HG03571 (cell line): ENCODE data around the gene RHBDF2.

Experiments used
- ATAC-seq: cut with Tn5 transposase; IDR thresholded peaks from one replicate; pipeline ENCODE4 v1.9.1; 2021; ENCODE audit not compliant: unreplicated experiment

RHBDF2 gene

DNA sequence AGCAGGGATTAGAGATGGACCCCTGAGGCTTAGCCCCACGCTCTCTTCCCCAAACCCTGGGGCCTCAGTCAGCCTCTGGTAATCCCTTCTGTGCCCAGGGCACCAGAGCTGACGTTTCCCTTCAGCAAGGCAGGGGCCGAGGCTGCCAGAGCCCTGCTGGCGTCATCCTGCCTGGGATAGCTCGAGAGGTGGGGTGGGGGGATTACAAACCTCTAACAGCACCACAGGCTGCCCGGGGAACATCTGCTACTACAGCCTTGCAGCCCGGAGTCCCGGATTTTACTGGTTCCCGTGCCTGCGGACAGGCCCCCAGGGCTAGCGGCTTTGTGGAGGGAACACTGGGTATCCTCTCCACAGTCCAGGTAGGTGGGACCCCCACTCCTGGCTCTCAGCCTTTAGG lies 33.9 kb downstream of the RHBDF2 start, which contains the start of gene AANAT:
Gene AANAT, plus strand, starts transcription at position 238 of the 400 bp plus-strand sequence. CDS start 1,144 bp downstream, outside the sequence.
- ATAC-seq, result no peak

- ATAC-seq, result no peak
Measured at GRCh38 chr17:76466775-76467130, 34.5 kb downstream of the RHBDF2 start.

- no peak for ATAC-seq
Measured at GRCh38 chr17:76462556-76463290, 38.5 kb downstream of the RHBDF2 start.

DNA sequence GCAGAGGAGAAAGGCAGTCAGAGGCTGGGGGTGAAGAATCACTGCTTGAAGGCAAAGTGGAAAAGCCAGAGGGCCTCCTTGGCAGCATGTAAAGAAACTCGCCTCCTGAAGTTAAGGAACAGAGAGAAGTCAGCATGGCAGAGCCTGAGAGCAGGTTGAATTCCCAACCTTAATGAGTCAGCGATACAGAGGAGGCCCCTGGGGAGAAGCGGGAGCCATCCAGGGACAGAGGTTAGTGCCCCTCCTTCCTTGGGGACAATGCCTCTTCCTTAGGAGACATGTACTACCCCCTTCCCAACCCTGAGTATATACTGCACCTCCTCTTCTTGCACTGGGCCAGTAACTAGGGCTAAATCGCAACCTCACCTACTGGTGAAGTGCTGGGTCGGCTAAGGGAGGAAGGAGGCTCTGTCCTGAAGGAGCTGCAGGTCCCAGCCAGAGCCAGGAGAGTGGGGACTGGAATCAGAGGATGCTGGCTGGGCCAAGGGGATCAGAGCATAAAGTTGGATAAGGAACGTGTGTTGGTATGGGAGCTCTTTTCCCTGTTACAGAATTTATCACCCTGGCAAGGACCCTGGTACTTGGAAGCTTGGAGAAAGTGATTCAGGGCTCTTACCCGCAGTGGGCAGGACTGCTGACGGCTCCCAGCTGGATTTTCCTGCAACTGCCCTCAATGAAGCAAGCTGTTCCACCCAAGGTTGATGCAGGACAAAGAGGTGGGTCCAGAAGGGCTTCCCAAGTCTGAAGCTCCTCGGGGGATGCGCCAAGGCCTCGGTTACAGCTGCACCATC lies 39.3 kb downstream of the RHBDF2 start:
- no peak for ATAC-seq

GRCh38 chr17:76459674-76460073 lies 41.5 kb downstream of the RHBDF2 start:
- ATAC-seq, result no peak

DNA sequence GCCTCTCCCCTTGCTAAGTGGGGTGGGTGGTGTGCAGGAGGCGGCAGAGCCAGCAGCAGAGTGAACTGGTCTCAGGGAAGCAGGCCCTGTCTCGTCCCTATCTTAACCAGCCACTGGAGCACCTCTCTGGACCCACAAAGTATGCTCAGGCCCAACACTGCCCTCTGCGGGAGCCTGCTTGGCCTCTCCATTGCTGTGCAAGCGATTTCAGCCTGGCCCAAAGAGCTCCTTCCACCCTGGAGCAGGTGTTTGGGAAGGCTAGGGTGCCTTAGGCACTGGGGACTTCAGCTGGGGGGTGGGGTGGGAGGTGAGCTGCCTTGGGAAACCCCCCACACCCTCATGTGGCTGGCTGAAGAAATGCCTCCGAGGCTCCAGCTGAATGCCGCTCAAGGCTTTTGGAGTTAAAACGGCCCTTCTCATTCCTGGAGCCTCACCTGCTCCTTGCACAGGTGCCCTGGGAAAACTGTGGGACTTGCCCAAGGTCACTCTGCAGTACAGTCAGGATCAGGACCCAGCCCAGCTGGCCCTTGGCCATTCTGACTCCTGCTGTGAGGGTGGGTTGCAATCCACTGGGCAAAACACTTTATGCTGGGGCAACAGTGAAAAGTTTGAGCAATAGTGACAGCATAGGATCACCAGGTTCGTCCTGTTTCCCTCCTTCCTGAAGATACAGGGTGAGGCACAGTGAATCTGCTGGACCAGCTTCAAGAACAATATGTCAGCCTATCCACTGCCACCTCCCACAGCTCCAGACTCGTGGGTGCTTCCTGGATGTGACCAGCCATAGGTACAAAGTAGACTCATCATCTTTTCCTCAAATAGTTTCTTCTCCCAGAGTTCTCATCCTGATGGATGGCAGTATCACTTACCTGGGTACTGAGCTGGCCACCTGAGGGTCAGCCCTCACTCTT lies 42.4 kb downstream of the RHBDF2 start:
- ATAC-seq, result no peak

- ATAC-seq, result no peak
Measured at GRCh38 chr17:76453431-76453743, 47.8 kb downstream of the RHBDF2 start.

GRCh38 chr17:76452660-76453430 lies 48.4 kb downstream of the RHBDF2 start, which contains the start of gene UBE2O:
UBE2O (minus strand) TSS chr17:76453152; CDS start chr17:76453141, 11 bp downstream.
- peak; percentile 81 for ATAC-seq

- peak; percentile 20 for ATAC-seq
Measured at GRCh38 chr17:76452127-76452659, 49.0 kb downstream of the RHBDF2 start.

DNA sequence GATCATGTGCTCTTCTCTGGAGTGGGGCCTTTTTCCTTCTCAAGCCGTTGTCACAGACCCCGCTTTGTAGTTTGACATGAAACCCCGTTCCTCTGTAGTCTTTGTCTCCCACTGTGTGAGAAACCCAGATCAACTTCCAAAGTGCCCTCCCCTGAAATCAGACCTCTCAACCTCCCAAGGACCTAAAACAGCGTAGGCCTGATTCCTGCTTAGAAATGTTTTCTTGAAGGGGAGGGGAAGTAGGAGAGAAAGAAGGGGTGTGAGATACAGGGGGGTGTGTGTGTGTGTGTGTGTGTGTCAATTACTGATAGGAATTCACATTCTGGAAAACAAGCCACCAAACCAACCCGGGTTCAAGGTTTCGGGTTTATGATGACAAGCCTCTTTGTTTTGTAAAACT lies 49.7 kb downstream of the RHBDF2 start:
- ATAC-seq, result no peak

GRCh38 chr17:76449126-76449525 lies 52.1 kb downstream of the RHBDF2 start:
- no peak for ATAC-seq

- no peak for ATAC-seq
Measured at GRCh38 chr17:76447931-76448652, 53.1 kb downstream of the RHBDF2 start.

- ATAC-seq, result no peak
Measured at GRCh38 chr17:76446449-76447231, 54.6 kb downstream of the RHBDF2 start.

DNA sequence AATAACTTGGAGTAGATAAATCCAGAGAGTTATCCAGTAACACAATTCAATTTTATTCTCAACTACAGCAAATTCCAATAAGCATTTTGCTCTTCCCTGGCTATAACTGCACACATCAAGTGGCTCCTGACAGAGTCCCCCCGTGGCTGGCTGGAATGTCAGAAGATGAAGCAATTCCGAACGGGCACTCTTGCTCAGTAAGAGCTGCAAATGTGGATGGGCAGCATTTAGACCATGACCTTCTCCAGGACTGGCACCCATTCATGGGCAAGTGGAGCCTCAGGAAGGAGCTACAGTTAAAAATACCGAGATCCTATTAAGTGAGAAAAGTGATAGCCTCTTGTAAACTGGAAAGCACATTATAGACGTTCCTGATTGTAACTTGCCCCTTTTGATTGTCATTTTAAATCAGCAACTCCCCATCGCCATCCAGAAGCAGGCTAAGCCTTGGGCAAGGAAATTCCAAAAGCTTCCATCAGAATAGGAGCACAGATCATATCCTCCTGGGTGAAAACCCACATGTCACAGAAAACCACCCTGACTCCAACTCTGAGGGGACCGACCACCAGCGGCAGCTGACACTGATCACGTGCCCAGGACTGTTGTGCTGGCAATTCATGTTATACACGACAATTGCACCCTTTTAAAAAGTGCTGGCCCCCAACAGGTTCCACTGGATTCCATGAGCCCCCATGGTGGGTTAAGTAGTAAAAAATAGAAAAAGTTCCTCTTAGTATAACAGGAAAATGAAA lies 55.4 kb downstream of the RHBDF2 start:
- ATAC-seq, result no peak

DNA sequence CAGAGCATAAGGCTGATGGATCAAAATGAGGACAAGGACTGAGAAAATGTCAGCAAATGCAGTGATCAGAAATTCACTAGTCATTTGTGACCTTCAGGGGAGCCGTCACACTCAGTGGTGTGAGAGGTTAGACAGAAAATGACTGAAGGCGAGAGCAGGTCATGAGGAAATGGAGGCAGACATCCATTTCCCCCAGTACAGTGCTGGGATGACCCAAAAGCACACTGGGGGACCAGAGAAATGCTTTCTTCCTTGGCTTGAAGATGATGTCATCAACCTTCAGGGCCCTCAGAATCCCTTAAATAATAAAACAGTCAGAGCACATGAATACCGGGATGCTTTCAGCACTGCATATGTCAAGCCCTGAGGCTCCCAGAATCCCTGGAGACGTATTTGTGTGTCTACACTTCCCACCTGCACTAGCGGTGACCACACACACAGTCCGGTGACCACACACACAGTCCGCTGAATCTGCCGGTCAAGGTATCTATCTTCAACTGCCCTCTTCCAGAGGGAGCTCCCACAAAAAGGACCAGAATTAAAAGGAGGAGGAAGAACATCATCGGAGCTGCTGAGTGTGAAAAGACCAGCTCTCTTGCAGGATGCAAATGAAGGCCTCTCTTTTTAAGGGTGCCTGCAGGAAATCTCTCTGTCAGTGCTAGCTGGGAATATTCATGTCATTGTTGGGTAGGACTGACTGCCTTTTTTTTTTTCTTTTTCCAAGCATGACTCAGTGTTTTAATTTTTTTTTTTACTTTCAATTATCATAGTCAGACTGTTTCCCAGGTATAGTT lies 56.5 kb downstream of the RHBDF2 start:
- ATAC-seq, result no peak

- ATAC-seq, result no peak
Measured at GRCh38 chr17:76442341-76443338, 58.6 kb downstream of the RHBDF2 start.
